IMR-90 (cell line): ENCODE measurements around the gene CFAP299. TPM values are rescaled to one million over a fixed set of nuclear protein-coding genes. Genes with fewer than 3 reads are reported as not detected.

Experiments used
- ATAC-seq: fragments of 200-7000 bp; cut with Tn5 transposase; 2 replicates; pipeline ENCODE4 v1.9.1; 2020; ENCODE audit warnings: low read depth, mild to moderate bottlenecking, moderate library complexity
- BruUV-seq: library from RNA; stranded (reverse); fragments of 400-500 nt; replicated peaks from 2 replicates; lab custom pipeline; 2021; lab: Mats Ljungman, UMichigan
- CTCF ChIA-PET: fragments of 300-600 bp; formaldehyde crosslinking; extraction: SDS; loops from one replicate; lab custom pipeline; 2021; ENCODE audit warnings: antibody characterized with exemption; lab: Yijun Ruan, JAX
- POLR2A ChIA-PET: fragments of 300-600 bp; sonication (Branson Sonifier 250); formaldehyde crosslinking; loops from one replicate; lab custom pipeline; 2022; ENCODE audit warnings: antibody characterized with exemption; ENCODE audit not compliant: unreplicated experiment; lab: Charles Lee
- DNase-seq: peaks from one replicate; pipeline ENCODE4 v3.0.0; 2013
- H2AFZ ChIP-seq: replicated peaks from 2 replicates; pipeline ENCODE3; 2013; ENCODE audit warnings: low read length, mild to moderate bottlenecking; ENCODE audit not compliant: poor library complexity
- H2AK5ac ChIP-seq: 2 replicates; pipeline ENCODE4 v1.6.1; 2013; ENCODE audit warnings: low read depth, low read length, inconsistent platforms
- H2AK9ac ChIP-seq: replicated peaks from 2 replicates; pipeline ENCODE3; 2013; ENCODE audit warnings: mild to moderate bottlenecking, low read depth, low read length, moderate library complexity; ENCODE audit not compliant: poor library complexity
- H2BK120ac ChIP-seq: 2 replicates; pipeline ENCODE4 v1.6.1; 2013; ENCODE audit warnings: low read depth, low read length, inconsistent platforms
- H2BK15ac ChIP-seq: 3 replicates; pipeline ENCODE4 v1.6.1; 2013; ENCODE audit warnings: low read depth, low read length, inconsistent platforms
- H2BK20ac ChIP-seq: 2 replicates; pipeline ENCODE4 v1.6.1; 2013; ENCODE audit warnings: low read depth, mild to moderate bottlenecking, inconsistent platforms, low read length, moderate library complexity
- H2BK5ac ChIP-seq: 2 replicates; pipeline ENCODE4 v1.6.1; 2013; ENCODE audit warnings: mild to moderate bottlenecking, low read depth, low read length, inconsistent platforms; ENCODE audit not compliant: poor library complexity, severe bottlenecking
- H3K14ac ChIP-seq: replicated peaks from 2 replicates; pipeline ENCODE4 v1.6.1; 2013; ENCODE audit warnings: low read depth, low read length, inconsistent platforms
- H3K18ac ChIP-seq: 2 replicates; pipeline ENCODE4 v1.6.1; 2013; ENCODE audit warnings: low read depth, low read length, control low read depth
- H3K23ac ChIP-seq: 2 replicates; pipeline ENCODE4 v1.6.1; 2013; ENCODE audit warnings: low read depth, low read length, inconsistent platforms
- H3K27ac ChIP-seq: 2 replicates; pipeline ENCODE4 v1.5.1; 2013; ENCODE audit warnings: mild to moderate bottlenecking, control low read depth, low read length; ENCODE audit not compliant: insufficient read depth
- H3K27me3 ChIP-seq: 2 replicates; pipeline ENCODE4 v1.6.1; 2013; ENCODE audit warnings: low read length; ENCODE audit not compliant: control insufficient read depth, insufficient read depth
- H3K36me3 ChIP-seq: 2 replicates; pipeline ENCODE4 v1.6.1; 2013; ENCODE audit warnings: low read length, mixed read lengths; ENCODE audit not compliant: control insufficient read depth, insufficient read depth
- H3K4ac ChIP-seq: 2 replicates; pipeline ENCODE4 v1.6.1; 2013; ENCODE audit warnings: low read depth, low read length, inconsistent platforms
- H3K4me1 ChIP-seq: 2 replicates; pipeline ENCODE4 v1.6.1; 2013; ENCODE audit warnings: low read length, mixed read lengths; ENCODE audit not compliant: control insufficient read depth, insufficient read depth
- H3K4me2 ChIP-seq: 2 replicates; pipeline ENCODE4 v1.6.1; 2013; ENCODE audit warnings: low read depth, mild to moderate bottlenecking, control low read depth, low read length, moderate library complexity
- H3K4me3 ChIP-seq: 2 replicates; pipeline ENCODE4 v1.5.1; 2013; ENCODE audit warnings: low read depth, mild to moderate bottlenecking, control low read depth, low read length, moderate library complexity; ENCODE audit not compliant: insufficient read depth
- H3K56ac ChIP-seq: 2 replicates; pipeline ENCODE4 v1.6.1; 2013; ENCODE audit warnings: low read length, inconsistent platforms; ENCODE audit not compliant: insufficient read depth; ENCODE audit errors: extremely low read depth
- H3K79me1 ChIP-seq, 2 experiments: 2 replicates each; pipeline ENCODE4 v1.6.1; 2013; ENCODE audit warnings: low read length in 2 of 2, inconsistent platforms in 1 of 2, low read depth in 1 of 2
- H3K9ac ChIP-seq: 2 replicates; pipeline ENCODE4 v1.6.1; 2013; ENCODE audit warnings: low read depth, low read length, control low read depth
- H3K9me1 ChIP-seq: 2 replicates; pipeline ENCODE4 v1.6.1; 2013; ENCODE audit warnings: low read length, inconsistent platforms; ENCODE audit not compliant: insufficient read depth
- H3K9me3 ChIP-seq: 2 replicates; pipeline ENCODE4 v1.6.1; 2013; ENCODE audit warnings: low read length; ENCODE audit not compliant: control insufficient read depth, insufficient read depth
- H4K20me1 ChIP-seq: 2 replicates; pipeline ENCODE4 v1.6.1; 2013; ENCODE audit warnings: low read length, inconsistent platforms; ENCODE audit not compliant: insufficient read depth
- H4K5ac ChIP-seq: 2 replicates; pipeline ENCODE4 v1.6.1; 2013; ENCODE audit warnings: mild to moderate bottlenecking, low read depth, low read length, control low read depth
- H4K8ac ChIP-seq, 2 experiments: 2 replicates each; pipeline ENCODE4 v1.6.1; 2013; ENCODE audit warnings: low read depth in 2 of 2, low read length in 2 of 2, control low read depth in 1 of 2, inconsistent platforms in 1 of 2
- H4K91ac ChIP-seq: 2 replicates; pipeline ENCODE4 v1.6.1; 2013; ENCODE audit warnings: low read depth, low read length, inconsistent platforms; ENCODE audit not compliant: insufficient read depth
- ELK1 ChIP-seq: fragments of 150-350 bp; IDR thresholded peaks from 2 replicates; pipeline ENCODE4 v1.6.1; 2016; ENCODE audit warnings: low read depth, mild to moderate bottlenecking, low read length, moderate library complexity, borderline replicate concordance
- MAFK ChIP-seq: IDR thresholded peaks from 2 replicates; pipeline ENCODE4 v1.6.1; 2012; ENCODE audit warnings: low read depth, low read length, improper control_type of control experiment
- NFE2L2 ChIP-seq: fragments of 150-350 bp; IDR thresholded peaks from 2 replicates; pipeline ENCODE4 v1.6.1; 2016; ENCODE audit warnings: low read depth, mild to moderate bottlenecking, low read length
- RAD21 ChIP-seq: IDR thresholded peaks from 2 replicates; pipeline ENCODE4 v1.6.1; 2012; ENCODE audit warnings: low read length, improper control_type of control experiment
- RFX5 ChIP-seq: IDR thresholded peaks from 2 replicates; pipeline ENCODE4 v1.8.0; 2012; ENCODE audit warnings: low read depth, mild to moderate bottlenecking, low read length, moderate library complexity
- USF2 ChIP-seq: fragments of 150-350 bp; IDR thresholded peaks from 2 replicates; pipeline ENCODE4 v1.6.1; 2017; ENCODE audit warnings: mild to moderate bottlenecking, antibody characterized with exemption, low read length, low read depth
- WGBS, 2 experiments: methylation state at CpG; one replicate each; pipeline versions ENCODE4 v1.1.5 to v1.1.7; 2013; ENCODE audit warnings: missing lambda C conversion rate in 2 of 2; ENCODE audit not compliant: insufficient read length in 1 of 2; ENCODE audit errors: extremely low coverage in 2 of 2; 5-methylcytosine and 5-hydroxymethylcytosine counted together
- dilution Hi-C: fragments of 300-500 bp; cut with HindIII; formaldehyde crosslinking; loops from one replicate; pipeline ENCODE4 v1.14.3; 2018; ENCODE audit warnings: low sequenced_read_pairs; ENCODE audit not compliant: unreplicated experiment
- in situ Hi-C: fragments of 300-500 bp; cut with MboI; formaldehyde crosslinking; loops from 3 replicates; pipeline ENCODE4 v1.14.3; 2019; ENCODE audit warnings: low sequenced_read_pairs, inconsistent platforms, mixed read lengths
- intact Hi-C: fragments of 100-400 bp; cut with micrococcal nuclease; formaldehyde crosslinking; loops from 2 replicates; pipeline ENCODE4 v1.10.0; 2022
- polyA plus RNA-seq, 3 experiments: library from polyadenylated mRNA; depleted of rRNA; stranded (reverse); fragments of >200 nt; gene quantifications; 2 replicates each; pipeline ENCODE4 v1.2.3, GENCODE V29; 2012; ENCODE audit warnings: low replicate concordance in 1 of 3
- total RNA-seq: library from RNA; depleted of rRNA; stranded (reverse); fragments of >200 nt; gene quantifications from 2 replicates; pipeline ENCODE4 v1.2.3, GENCODE V29; 2012

The CFAP299 gene
- total and polyA plus RNA-seq, 2 of the 4 experiments (the other 2 are of a cell fraction), result 1.0 to 1.1 TPM

- ATAC-seq, result no peak
- CTCF ChIA-PET, result interaction anchor here (0.5 kb wide), 1 partner anchor 417 kb away, joined by 3 read pairs; no protein-coding TSS in a partner anchor
- dilution Hi-C loops, result no loop called here
These were observed 283.6 kb downstream of the CFAP299 start for GRCh38 chr4:80619070-80619674.

More at GRCh38 chr4:80619070-80619674, 283.6 kb downstream of the CFAP299 start:
- Histone ChIP-seq H2AK5ac (no peak overlapping the region), H2AK9ac (no peak overlapping the region), H4K20me1 (no peaks in the 10 kb centered on the region), H3K9ac (no peak overlapping the region), H3K14ac (no peak overlapping the region), H2BK5ac (no peak overlapping the region), H3K27me3 (no peaks in the 10 kb centered on the region), H2BK20ac (no peak overlapping the region), H4K91ac (no peak overlapping the region), H3K23ac (no peak overlapping the region), H2BK15ac (no peak overlapping the region), H3K4ac (no peak overlapping the region), H4K8ac (no peak overlapping the region), H3K18ac (no peak overlapping the region), H3K9me1 (no peaks in the 10 kb centered on the region), H3K27ac (no peak overlapping the region), H2AFZ (no peak overlapping the region), H3K4me2 (no peak overlapping the region), H3K36me3 (no peaks in the 10 kb centered on the region), H3K56ac (no peak overlapping the region), H3K4me1 (no peaks in the 10 kb centered on the region), H3K79me1 (no peaks in the 10 kb centered on the region), H3K9me3 (peaks cover 5% of the 10 kb centered on the region), H4K5ac (no peak overlapping the region), H3K4me3 (no peak overlapping the region), H2BK120ac (no peak overlapping the region)
- DNase-seq, result no peak
- POLR2A ChIA-PET, result no interaction called here
- no CpG with 5 or more reads among the region's 1 CpG for WGBS, 2 experiments
- TF ChIP-seq RAD21, result no peak
- no peak for TF ChIP-seq RFX5
- TF ChIP-seq ELK1, result no peak
- no peak for TF ChIP-seq MAFK
- TF ChIP-seq NFE2L2, result no peak
- TF ChIP-seq USF2, result no peak
- intact Hi-C loops, result loop anchor here (10.0 kb wide), 1 partner anchor 254 kb away; no protein-coding TSS in a partner anchor
- in situ Hi-C loops, result no loop called here
- BruUV-seq, result no TSS peak
